WTC11 (cell line): Measurements from ENCODE around the gene NDUFAF8. TPM values are rescaled to one million over a fixed set of nuclear protein-coding genes. Genes with fewer than 3 reads are reported as not detected.

ENCODE experiments used
- ATAC-seq: fragments of 200-7000 bp; cut with Tn5 transposase; 2 replicates; pipeline ENCODE4 v1.10.0; 2021; ENCODE audit warnings: mild to moderate bottlenecking, moderate library complexity
- CTCF ChIA-PET: fragments of 300-600 bp; sonication (Branson Sonifier 250); formaldehyde crosslinking; loops from one replicate; lab custom pipeline; 2021; ENCODE audit warnings: antibody characterized with exemption; lab: Charles Lee
- POLR2A ChIA-PET: fragments of 350-600 bp; sonication (Branson Sonifier 250); formaldehyde crosslinking; loops from one replicate; lab custom pipeline; 2021; ENCODE audit warnings: antibody characterized with exemption; lab: Charles Lee
- DNase-seq: peaks from one replicate; pipeline ENCODE4 v3.0.0; 2021; ENCODE audit warnings: low spot score
- H3K27ac Mint-ChIP-seq: 2 replicates; pipeline ENCODE4 v1.8.0; 2021; ENCODE audit warnings: mixed read lengths
- H3K27me3 Mint-ChIP-seq: 2 replicates; pipeline ENCODE4 v1.8.0; 2021; ENCODE audit warnings: low read depth, mild to moderate bottlenecking, moderate library complexity, mixed read lengths
- H3K36me3 Mint-ChIP-seq: 2 replicates; pipeline ENCODE4 v1.8.0; 2021; ENCODE audit warnings: mixed read lengths
- H3K4me1 Mint-ChIP-seq: 2 replicates; pipeline ENCODE4 v1.8.0; 2022; ENCODE audit warnings: mixed read lengths
- H3K4me3 Mint-ChIP-seq: 2 replicates; pipeline ENCODE4 v1.8.0; 2021; ENCODE audit warnings: mild to moderate bottlenecking, moderate library complexity, mixed read lengths
- H3K9me3 Mint-ChIP-seq: 2 replicates; pipeline ENCODE4 v1.8.0; 2021; ENCODE audit warnings: mixed read lengths
- CBFB ChIP-seq: sonication (generic); formaldehyde crosslinking; IDR thresholded peaks from 2 replicates; pipeline ENCODE4 v1.8.1; 2022; ENCODE audit warnings: mild to moderate bottlenecking, low read depth, missing genetic modification reagents
- CREM ChIP-seq: sonication (generic); formaldehyde crosslinking; IDR thresholded peaks from 2 replicates; pipeline ENCODE4 v1.8.1; 2022; ENCODE audit warnings: mild to moderate bottlenecking, missing genetic modification reagents, moderate library complexity
- GRHL2 ChIP-seq: fragments of 250-450 bp; sonication (Bioruptor Pico); IDR thresholded peaks from 2 replicates; pipeline ENCODE4 v1.8.0; 2022; ENCODE audit warnings: mild to moderate bottlenecking, moderate library complexity; ENCODE audit not compliant: insufficient replicate concordance, severe bottlenecking
- NR3C1 ChIP-seq: sonication (generic); formaldehyde crosslinking; conservative IDR thresholded peaks from 2 replicates; pipeline ENCODE4 v1.8.1; 2023; ENCODE audit warnings: low read depth, mild to moderate bottlenecking, missing genetic modification reagents
- OVOL2 ChIP-seq: fragments of 250-450 bp; sonication (Bioruptor Pico); IDR thresholded peaks from 2 replicates; pipeline ENCODE4 v1.9.0; 2021; ENCODE audit warnings: mild to moderate bottlenecking, borderline replicate concordance
- PRRX2 ChIP-seq: fragments of 250-450 bp; sonication (Bioruptor Pico); IDR thresholded peaks from 2 replicates; pipeline ENCODE4 v1.8.0; 2021; ENCODE audit warnings: mild to moderate bottlenecking
- SOX15 ChIP-seq: fragments of 250-450 bp; sonication (Bioruptor Pico); IDR thresholded peaks from 2 replicates; pipeline ENCODE4 v1.9.0; 2021; ENCODE audit warnings: mild to moderate bottlenecking
- SP1 ChIP-seq: sonication (generic); formaldehyde crosslinking; conservative IDR thresholded peaks from 2 replicates; pipeline ENCODE4 v1.8.1; 2022; ENCODE audit warnings: missing genetic modification reagents
- TEAD1 ChIP-seq: sonication (generic); formaldehyde crosslinking; IDR thresholded peaks from 2 replicates; pipeline ENCODE4 v1.8.0; 2022; ENCODE audit warnings: mild to moderate bottlenecking, missing genetic modification reagents
- ZBTB21 ChIP-seq: sonication (generic); formaldehyde crosslinking; IDR thresholded peaks from 2 replicates; pipeline ENCODE4 v1.8.1; 2023; ENCODE audit warnings: mild to moderate bottlenecking, missing genetic modification reagents, borderline replicate concordance
- ZNF232 ChIP-seq: sonication (generic); formaldehyde crosslinking; IDR thresholded peaks from 2 replicates; pipeline ENCODE4 v1.8.0; 2022; ENCODE audit warnings: mild to moderate bottlenecking, missing genetic modification reagents
- total RNA-seq: library from RNA; stranded (reverse); gene quantifications from 3 replicates; pipeline ENCODE4 v1.2.3, GENCODE V29; 2021
- TF ChIP-seq, protein P1 (sequence below): sonication (generic); formaldehyde crosslinking; IDR thresholded peaks from 2 replicates; pipeline ENCODE4 v1.8.0; 2022; ENCODE audit warnings: mild to moderate bottlenecking, missing genetic modification reagents
- TF ChIP-seq, protein P2 (sequence below): sonication (generic); formaldehyde crosslinking; IDR thresholded peaks from 2 replicates; pipeline ENCODE4 v1.8.0; 2023; ENCODE audit warnings: mild to moderate bottlenecking, missing genetic modification reagents
- TF ChIP-seq, protein P3 (sequence below): fragments of 250-450 bp; sonication (Bioruptor Pico); conservative IDR thresholded peaks from 2 replicates; pipeline ENCODE4 v1.9.0; 2021; ENCODE audit warnings: mild to moderate bottlenecking
- TF ChIP-seq, protein P4 (sequence below): sonication (generic); formaldehyde crosslinking; IDR thresholded peaks from 2 replicates; pipeline ENCODE4 v1.8.1; 2023; ENCODE audit warnings: mild to moderate bottlenecking, missing genetic modification reagents, moderate library complexity
- TF ChIP-seq, protein P5 (sequence below): sonication (generic); formaldehyde crosslinking; conservative IDR thresholded peaks from 2 replicates; pipeline ENCODE4 v1.8.1; 2022; ENCODE audit warnings: mild to moderate bottlenecking, missing genetic modification reagents
- TF ChIP-seq, protein P6 (sequence below): fragments of 200-600 bp; IDR thresholded peaks from 2 replicates; pipeline ENCODE4 v1.8.0; 2022; ENCODE audit warnings: antibody characterized with exemption

The NDUFAF8 gene
- total RNA-seq, 1 experiment from 2014 or later: 73.0 TPM

DNA sequence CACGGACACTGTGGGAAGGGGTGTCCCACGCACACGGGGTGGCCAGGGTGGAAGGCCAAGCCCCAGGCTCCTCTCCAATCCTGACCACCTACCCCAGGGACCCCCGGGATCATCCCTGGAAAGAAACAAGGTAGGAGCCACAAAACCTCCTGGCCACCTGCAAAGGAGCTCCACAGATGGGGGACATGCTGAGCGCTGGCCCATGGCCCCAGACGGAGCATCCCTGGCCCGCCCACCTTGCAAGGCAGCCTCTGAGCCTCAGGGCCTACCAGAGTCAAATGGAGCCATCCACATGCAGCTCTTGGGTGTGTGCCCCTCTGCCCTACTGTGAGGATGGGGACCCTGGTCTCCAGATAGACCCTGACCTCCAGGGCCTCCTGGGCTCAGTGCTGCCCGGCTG is 39.7 kb downstream of the NDUFAF8 start:
- H3K27me3 Mint-ChIP-seq: no peaks in the 10 kb centered on the region
- H3K4me1 Mint-ChIP-seq: no peaks in the 10 kb centered on the region
- DNase-seq: no peak
- CTCF ChIA-PET: interaction anchor here (1.1 to 1.4 kb wide), 2 partner anchors 13 to 205 kb away, joined by 3 to 4 read pairs; no protein-coding TSS in a partner anchor
- ATAC-seq: no peak
- no peaks in the 10 kb centered on the region for H3K9me3 Mint-ChIP-seq
- peaks cover 14% of the 10 kb centered on the region for H3K36me3 Mint-ChIP-seq
- POLR2A ChIA-PET: no interaction called here
- no peak overlapping the region for H3K27ac Mint-ChIP-seq
- TF ChIP-seq, protein P1, sequence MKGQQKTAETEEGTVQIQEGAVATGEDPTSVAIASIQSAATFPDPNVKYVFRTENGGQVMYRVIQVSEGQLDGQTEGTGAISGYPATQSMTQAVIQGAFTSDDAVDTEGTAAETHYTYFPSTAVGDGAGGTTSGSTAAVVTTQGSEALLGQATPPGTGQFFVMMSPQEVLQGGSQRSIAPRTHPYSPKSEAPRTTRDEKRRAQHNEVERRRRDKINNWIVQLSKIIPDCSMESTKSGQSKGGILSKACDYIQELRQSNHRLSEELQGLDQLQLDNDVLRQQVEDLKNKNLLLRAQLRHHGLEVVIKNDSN: no peak
- no peak for TF ChIP-seq OVOL2 (CRISPR knock-in tag)
- no peak for TF ChIP-seq GRHL2 (CRISPR knock-in tag)
- TF ChIP-seq, protein P2, sequence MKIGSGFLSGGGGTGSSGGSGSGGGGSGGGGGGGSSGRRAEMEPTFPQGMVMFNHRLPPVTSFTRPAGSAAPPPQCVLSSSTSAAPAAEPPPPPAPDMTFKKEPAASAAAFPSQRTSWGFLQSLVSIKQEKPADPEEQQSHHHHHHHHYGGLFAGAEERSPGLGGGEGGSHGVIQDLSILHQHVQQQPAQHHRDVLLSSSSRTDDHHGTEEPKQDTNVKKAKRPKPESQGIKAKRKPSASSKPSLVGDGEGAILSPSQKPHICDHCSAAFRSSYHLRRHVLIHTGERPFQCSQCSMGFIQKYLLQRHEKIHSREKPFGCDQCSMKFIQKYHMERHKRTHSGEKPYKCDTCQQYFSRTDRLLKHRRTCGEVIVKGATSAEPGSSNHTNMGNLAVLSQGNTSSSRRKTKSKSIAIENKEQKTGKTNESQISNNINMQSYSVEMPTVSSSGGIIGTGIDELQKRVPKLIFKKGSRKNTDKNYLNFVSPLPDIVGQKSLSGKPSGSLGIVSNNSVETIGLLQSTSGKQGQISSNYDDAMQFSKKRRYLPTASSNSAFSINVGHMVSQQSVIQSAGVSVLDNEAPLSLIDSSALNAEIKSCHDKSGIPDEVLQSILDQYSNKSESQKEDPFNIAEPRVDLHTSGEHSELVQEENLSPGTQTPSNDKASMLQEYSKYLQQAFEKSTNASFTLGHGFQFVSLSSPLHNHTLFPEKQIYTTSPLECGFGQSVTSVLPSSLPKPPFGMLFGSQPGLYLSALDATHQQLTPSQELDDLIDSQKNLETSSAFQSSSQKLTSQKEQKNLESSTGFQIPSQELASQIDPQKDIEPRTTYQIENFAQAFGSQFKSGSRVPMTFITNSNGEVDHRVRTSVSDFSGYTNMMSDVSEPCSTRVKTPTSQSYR: no peak
- TF ChIP-seq, protein P3, sequence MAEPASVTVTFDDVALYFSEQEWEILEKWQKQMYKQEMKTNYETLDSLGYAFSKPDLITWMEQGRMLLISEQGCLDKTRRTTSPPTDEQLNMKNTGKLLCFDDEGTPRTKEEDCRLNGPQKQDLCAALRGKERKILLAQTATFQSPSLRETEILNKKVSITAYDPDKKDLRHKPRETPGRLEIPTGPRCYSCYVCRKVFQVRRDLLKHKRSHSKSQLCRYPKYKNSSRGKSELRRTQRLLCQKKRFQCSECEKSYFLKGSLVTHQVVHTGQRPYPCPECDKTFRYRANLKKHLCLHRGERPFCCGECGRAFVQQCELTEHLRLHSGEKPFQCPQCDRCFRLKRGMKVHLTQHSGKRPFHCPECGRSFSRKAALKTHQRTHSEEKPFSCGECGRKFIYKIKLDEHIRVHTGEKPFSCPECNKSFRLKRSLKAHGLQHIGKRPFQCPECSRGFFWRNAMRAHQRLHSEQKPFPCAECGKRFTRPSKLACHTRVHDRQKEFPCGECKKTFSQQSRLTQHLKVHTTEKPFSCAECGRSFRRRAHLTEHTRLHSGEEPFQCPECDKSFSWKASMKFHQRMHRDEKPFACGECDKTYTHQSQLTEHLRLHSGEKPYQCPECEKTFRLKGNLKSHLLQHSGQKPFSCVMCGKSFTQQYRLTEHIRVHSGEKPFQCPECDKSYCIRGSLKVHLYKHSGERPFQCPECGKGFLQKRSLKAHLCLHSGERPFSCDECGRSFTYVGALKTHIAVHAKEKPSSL (CRISPR knock-in tag): no peak
- TF ChIP-seq, protein P4, sequence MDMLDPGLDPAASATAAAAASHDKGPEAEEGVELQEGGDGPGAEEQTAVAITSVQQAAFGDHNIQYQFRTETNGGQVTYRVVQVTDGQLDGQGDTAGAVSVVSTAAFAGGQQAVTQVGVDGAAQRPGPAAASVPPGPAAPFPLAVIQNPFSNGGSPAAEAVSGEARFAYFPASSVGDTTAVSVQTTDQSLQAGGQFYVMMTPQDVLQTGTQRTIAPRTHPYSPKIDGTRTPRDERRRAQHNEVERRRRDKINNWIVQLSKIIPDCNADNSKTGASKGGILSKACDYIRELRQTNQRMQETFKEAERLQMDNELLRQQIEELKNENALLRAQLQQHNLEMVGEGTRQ (CRISPR knock-in tag): no peak
- TF ChIP-seq, protein P5, sequence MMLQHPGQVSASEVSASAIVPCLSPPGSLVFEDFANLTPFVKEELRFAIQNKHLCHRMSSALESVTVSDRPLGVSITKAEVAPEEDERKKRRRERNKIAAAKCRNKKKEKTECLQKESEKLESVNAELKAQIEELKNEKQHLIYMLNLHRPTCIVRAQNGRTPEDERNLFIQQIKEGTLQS (CRISPR knock-in tag): no peak
- TF ChIP-seq PRRX2: no peak
- TF ChIP-seq, protein P6, sequence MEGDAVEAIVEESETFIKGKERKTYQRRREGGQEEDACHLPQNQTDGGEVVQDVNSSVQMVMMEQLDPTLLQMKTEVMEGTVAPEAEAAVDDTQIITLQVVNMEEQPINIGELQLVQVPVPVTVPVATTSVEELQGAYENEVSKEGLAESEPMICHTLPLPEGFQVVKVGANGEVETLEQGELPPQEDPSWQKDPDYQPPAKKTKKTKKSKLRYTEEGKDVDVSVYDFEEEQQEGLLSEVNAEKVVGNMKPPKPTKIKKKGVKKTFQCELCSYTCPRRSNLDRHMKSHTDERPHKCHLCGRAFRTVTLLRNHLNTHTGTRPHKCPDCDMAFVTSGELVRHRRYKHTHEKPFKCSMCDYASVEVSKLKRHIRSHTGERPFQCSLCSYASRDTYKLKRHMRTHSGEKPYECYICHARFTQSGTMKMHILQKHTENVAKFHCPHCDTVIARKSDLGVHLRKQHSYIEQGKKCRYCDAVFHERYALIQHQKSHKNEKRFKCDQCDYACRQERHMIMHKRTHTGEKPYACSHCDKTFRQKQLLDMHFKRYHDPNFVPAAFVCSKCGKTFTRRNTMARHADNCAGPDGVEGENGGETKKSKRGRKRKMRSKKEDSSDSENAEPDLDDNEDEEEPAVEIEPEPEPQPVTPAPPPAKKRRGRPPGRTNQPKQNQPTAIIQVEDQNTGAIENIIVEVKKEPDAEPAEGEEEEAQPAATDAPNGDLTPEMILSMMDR: no peak
- no peak for TF ChIP-seq TEAD1
- no peak for TF ChIP-seq ZBTB21 (CRISPR knock-in tag)
- no peak for TF ChIP-seq SP1 (CRISPR knock-in tag)
- TF ChIP-seq CBFB (CRISPR knock-in tag): no peak
- TF ChIP-seq ZNF232 (CRISPR knock-in tag): no peak
- no peak for TF ChIP-seq CREM (CRISPR knock-in tag)
- TF ChIP-seq NR3C1 (CRISPR knock-in tag): no peak
- TF ChIP-seq SOX15 (CRISPR knock-in tag): no peak
- H3K4me3 Mint-ChIP-seq: no peak overlapping the region
